ENCODE results near the gene RTP2. TPM values are rescaled to one million over a fixed set of nuclear protein-coding genes. Genes with fewer than 3 reads are reported as not detected.

The RTP2 gene
- total RNA-seq, 1 donor from 2014 or later = not detected

DNA sequence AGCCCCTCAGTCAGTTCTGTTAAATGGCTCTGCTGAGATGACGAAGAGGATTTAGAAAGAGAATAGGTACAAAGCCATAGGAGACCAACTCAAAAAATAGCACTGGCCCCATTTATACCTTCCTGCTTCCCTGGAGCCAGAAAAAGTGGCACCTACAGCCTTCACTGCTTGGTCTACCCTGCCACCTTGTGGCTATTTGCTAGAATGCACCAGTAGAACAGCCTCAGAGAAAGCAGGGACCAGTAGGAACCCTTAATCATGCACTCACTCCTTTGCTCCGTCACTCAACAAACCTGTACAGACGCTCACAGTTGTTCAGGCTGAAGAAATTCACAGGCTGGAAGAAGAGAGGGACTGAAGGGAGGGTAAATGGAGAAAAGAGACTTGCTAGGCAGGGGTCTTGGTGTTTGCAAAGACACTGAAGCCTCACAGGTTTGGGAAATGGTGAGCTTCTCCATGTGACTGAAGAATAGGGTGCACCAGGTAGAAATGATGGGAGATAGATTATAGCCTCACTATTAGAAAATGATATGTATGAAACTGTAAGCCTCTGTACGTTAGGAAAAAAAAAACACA, 12.1 kb upstream of the RTP2 start:
- H3K27ac Mint-ChIP-seq (ENCODE audit: unreplicated experiment) = no peak overlapping the region
- peaks cover 4% of the 10 kb centered on the region for H3K27me3 Mint-ChIP-seq (ENCODE audit: unreplicated experiment)
- no peaks in the 10 kb centered on the region for H3K9me3 Mint-ChIP-seq (ENCODE audit: unreplicated experiment)
- H3K36me3 Mint-ChIP-seq (ENCODE audit: unreplicated experiment) = no peaks in the 10 kb centered on the region
- TF ChIP-seq, protein P1, sequence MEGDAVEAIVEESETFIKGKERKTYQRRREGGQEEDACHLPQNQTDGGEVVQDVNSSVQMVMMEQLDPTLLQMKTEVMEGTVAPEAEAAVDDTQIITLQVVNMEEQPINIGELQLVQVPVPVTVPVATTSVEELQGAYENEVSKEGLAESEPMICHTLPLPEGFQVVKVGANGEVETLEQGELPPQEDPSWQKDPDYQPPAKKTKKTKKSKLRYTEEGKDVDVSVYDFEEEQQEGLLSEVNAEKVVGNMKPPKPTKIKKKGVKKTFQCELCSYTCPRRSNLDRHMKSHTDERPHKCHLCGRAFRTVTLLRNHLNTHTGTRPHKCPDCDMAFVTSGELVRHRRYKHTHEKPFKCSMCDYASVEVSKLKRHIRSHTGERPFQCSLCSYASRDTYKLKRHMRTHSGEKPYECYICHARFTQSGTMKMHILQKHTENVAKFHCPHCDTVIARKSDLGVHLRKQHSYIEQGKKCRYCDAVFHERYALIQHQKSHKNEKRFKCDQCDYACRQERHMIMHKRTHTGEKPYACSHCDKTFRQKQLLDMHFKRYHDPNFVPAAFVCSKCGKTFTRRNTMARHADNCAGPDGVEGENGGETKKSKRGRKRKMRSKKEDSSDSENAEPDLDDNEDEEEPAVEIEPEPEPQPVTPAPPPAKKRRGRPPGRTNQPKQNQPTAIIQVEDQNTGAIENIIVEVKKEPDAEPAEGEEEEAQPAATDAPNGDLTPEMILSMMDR (IDR thresholded peaks at IDR 0.05; ENCODE audit: partially characterized antibody, unreplicated experiment) = peak; percentile 86
- H3K4me1 Mint-ChIP-seq (ENCODE audit: low read depth, unreplicated experiment) = no peaks in the 10 kb centered on the region
- DNase-seq = peak; percentile 76
- no peak overlapping the region for H3K4me3 Mint-ChIP-seq (ENCODE audit: unreplicated experiment)

DNA sequence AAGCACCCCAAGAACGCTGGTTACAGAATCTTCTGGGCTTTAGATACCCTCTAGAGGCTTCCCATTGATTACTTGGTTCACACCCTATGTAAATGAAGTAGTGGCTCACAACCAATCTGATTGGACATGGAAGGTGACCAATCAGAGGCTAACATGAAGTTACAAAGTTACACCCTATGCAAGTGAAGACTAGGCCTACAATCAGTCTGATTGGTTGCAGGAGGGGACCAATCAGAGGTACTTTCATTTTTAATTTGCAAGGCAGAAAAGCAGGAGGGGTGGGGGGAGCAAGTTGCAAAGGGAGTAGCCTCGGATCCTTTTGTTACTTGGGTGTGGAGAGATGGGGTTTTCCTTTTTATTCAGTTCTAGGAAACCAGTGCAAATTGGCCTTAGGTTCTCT, 11.1 kb upstream of the RTP2 start:
- no peak for DNase-seq
- H3K27ac Mint-ChIP-seq (ENCODE audit: unreplicated experiment) = no peak overlapping the region
- no peaks in the 10 kb centered on the region for H3K9me3 Mint-ChIP-seq (ENCODE audit: unreplicated experiment)
- H3K36me3 Mint-ChIP-seq (ENCODE audit: unreplicated experiment) = no peaks in the 10 kb centered on the region
- H3K27me3 Mint-ChIP-seq (ENCODE audit: unreplicated experiment) = peaks cover 2% of the 10 kb centered on the region
- H3K4me3 Mint-ChIP-seq (ENCODE audit: unreplicated experiment) = no peak overlapping the region
- no peaks in the 10 kb centered on the region for H3K4me1 Mint-ChIP-seq (ENCODE audit: low read depth, unreplicated experiment)
- TF ChIP-seq, protein P1 (IDR thresholded peaks at IDR 0.05; ENCODE audit: partially characterized antibody, unreplicated experiment) = no peak

DNA sequence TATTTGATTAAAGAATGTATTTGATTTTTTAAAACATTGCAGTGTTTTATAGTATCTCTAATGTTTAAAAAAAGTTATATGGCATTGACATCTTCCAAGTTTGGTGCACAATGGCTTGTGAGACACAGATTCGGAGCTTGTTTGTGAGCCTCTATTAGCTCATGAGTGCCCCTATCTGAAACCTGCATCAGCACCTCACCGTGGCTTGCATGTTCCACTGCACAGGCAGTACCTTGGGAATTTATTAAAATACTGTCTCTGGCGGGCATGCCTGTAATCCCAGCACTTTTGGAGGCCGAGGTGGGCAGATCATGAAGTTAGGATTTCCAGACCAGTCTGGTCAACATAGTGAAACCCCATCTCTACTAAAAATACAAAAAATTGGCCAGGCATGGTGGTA, 6.8 kb upstream of the RTP2 start:
- Mint-ChIP-seq H3K4me1 (ENCODE audit: low read depth, unreplicated experiment) (no peaks in the 10 kb centered on the region), H3K27ac (ENCODE audit: unreplicated experiment) (no peak overlapping the region), H3K27me3 (ENCODE audit: unreplicated experiment) (peaks cover 2% of the 10 kb centered on the region), H3K9me3 (ENCODE audit: unreplicated experiment) (peaks cover 1% of the 10 kb centered on the region), H3K36me3 (ENCODE audit: unreplicated experiment) (no peaks in the 10 kb centered on the region), H3K4me3 (ENCODE audit: unreplicated experiment) (no peak overlapping the region)
- no peak for DNase-seq
- TF ChIP-seq, protein P1 (IDR thresholded peaks at IDR 0.05; ENCODE audit: partially characterized antibody, unreplicated experiment) = no peak

DNA sequence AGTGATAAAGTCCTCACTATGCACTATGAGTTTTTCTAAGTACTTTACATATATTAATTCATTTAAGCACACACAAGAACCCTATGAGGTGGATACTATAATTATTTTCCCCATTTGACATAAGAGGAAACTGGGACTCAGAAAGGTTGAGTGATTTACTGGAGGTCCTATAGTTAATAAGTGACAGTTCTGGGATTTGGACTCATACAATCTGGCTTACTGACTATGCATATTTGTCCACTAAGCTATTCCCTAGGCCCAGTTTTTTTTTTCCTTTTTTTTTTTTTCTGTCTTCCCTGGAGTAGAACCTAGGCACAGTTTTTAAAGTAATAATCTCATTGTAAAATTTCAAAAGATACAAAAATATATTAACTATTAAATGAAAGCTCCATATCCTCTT, 6.3 kb upstream of the RTP2 start:
- peaks cover 1% of the 10 kb centered on the region for H3K9me3 Mint-ChIP-seq (ENCODE audit: unreplicated experiment)
- no peaks in the 10 kb centered on the region for H3K36me3 Mint-ChIP-seq (ENCODE audit: unreplicated experiment)
- TF ChIP-seq, protein P1 (IDR thresholded peaks at IDR 0.05; ENCODE audit: partially characterized antibody, unreplicated experiment) = no peak
- no peak for DNase-seq
- H3K27me3 Mint-ChIP-seq (ENCODE audit: unreplicated experiment) = no peaks in the 10 kb centered on the region
- no peak overlapping the region for H3K27ac Mint-ChIP-seq (ENCODE audit: unreplicated experiment)
- H3K4me3 Mint-ChIP-seq (ENCODE audit: unreplicated experiment) = no peak overlapping the region
- H3K4me1 Mint-ChIP-seq (ENCODE audit: low read depth, unreplicated experiment) = no peaks in the 10 kb centered on the region

DNA sequence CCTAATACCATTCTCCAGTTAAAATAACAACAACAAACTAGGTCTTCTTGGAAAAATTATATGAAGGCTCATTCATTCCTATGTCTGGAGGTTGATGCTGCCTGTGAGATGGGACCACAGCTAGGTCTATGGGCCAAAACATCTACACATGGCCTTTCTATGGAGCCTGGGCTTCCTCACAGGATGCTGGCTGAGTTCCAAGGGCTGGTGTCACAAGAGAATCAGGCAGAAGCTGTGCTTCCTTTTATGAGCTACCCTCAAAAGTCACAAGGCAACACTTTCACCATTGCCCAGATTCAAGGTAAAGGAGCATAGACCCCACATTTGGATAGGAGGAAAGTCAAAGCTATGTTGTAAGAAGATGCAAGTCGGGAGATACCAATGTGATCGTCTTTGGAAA, 4.6 kb upstream of the RTP2 start:
- Mint-ChIP-seq H3K4me3 (ENCODE audit: unreplicated experiment) (no peak overlapping the region), H3K9me3 (ENCODE audit: unreplicated experiment) (peaks cover 1% of the 10 kb centered on the region), H3K36me3 (ENCODE audit: unreplicated experiment) (no peaks in the 10 kb centered on the region), H3K27ac (ENCODE audit: unreplicated experiment) (no peak overlapping the region), H3K4me1 (ENCODE audit: low read depth, unreplicated experiment) (no peaks in the 10 kb centered on the region), H3K27me3 (ENCODE audit: unreplicated experiment) (no peaks in the 10 kb centered on the region)
- TF ChIP-seq, protein P1 (IDR thresholded peaks at IDR 0.05; ENCODE audit: partially characterized antibody, unreplicated experiment) = no peak
- no peak for DNase-seq
